IPS-18c (cell line): Measurements from ENCODE around the gene C16orf74.

ENCODE experiments used
- H3K4me3 ChIP-seq: 2 replicates; pipeline ENCODE4 v1.7.0; 2013; ENCODE audit warnings: low read depth, mild to moderate bottlenecking, low read length, moderate library complexity; ENCODE audit not compliant: insufficient read depth
- H3K9me3 ChIP-seq: one replicate; pipeline ENCODE4 v1.6.1; 2013; ENCODE audit warnings: mild to moderate bottlenecking, low read length, moderate library complexity; ENCODE audit not compliant: control insufficient read depth, insufficient read depth

Gene C16orf74

DNA sequence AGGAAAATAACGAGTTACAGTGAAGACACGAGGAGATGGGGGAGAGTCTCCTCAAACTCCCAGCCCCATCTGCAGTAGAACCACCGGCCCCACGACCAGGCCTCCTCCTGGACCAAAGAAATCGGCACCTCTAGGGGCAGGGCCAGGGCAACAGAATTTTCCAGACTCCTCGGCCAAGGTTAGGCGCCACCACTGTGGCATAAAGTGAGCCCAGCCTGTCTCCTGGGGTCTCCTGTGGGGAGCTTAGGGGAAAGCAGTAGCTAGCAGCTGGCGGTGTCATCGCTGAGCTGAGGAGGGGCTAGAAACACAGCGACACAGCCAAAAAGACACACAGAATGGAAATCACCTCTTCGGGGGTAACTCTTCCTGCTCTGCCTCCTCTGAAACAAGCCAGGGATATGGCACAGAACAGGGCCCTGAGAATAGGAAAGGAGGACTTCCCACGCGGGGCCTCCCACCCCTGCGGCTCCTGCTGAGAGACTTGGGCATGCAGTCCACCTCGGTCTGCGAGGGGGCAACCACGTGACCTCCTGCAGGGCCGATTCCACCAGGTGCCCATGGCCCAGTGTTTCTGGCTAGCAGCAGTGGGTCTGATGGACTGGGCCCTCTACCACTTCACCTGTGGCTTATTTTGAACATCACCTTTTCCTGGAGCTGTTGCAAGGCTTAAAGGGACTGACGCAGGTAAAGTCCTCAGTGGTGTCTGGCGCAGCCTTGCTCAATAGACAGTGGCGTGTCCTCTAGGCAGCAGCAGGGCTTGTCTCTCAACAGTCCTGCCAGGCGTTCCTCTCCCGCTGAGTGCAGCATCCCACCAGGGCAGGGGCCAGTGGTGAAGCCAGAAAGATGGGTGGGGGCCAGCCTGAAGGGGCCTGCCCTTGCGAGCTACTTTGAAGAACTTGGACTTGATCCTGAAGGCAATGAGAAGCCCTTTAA is 55.4 kb downstream of the C16orf74 start:
- peaks cover 3% of the 10 kb centered on the region for H3K9me3 ChIP-seq
- H3K4me3 ChIP-seq, result no peak overlapping the region

DNA sequence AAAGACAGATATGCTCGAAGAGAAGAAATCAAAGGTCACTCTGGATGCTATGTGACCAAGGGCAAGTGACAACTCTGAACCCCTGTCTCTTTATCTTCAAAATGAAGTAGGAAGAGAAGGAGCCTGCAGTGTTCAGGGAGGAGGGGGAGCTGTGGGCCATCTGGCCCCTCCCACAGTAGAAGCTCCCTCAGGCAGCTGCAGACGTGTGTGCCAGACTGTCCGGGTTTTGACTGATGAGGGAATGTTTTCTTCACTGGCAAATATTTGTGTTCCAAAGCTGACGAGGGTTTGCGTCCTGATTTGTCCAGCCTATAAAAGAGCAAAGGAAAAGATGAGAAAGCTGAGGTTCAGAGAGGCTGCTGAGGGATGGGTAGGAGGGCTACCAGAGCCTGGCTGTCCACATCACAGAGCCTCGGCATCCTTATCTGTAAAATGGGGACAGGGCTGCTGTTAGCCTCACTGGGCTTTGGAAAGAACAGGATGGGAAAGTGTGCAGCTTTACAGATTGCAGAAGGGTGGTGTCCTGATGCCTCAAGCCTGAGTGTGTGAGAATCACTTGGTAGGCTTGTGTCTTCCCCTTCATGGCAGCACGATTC is 60.3 kb downstream of the C16orf74 start:
- Histone ChIP-seq H3K4me3 (no peak overlapping the region), H3K9me3 (peaks cover 3% of the 10 kb centered on the region)

DNA sequence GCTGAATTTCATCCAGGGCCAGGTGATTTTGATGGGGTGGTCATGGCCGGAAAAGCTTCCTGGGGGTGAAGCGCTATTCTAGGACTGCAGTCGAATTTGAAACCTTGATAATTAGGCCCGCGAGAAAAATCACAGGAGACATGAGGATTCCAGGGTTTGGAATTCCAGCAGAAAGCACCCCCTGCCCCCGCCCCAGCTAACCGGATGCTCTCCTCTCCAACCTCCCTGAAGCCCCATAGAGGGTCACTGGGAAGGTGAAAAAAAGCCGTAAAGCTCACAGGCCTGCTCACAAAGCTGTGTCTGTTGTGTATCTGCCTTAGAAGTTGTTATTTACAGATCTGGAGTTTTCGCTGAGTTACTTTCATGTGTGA is 61.0 kb downstream of the C16orf74 start:
- H3K9me3 ChIP-seq, result peaks cover 3% of the 10 kb centered on the region
- no peak overlapping the region for H3K4me3 ChIP-seq

DNA sequence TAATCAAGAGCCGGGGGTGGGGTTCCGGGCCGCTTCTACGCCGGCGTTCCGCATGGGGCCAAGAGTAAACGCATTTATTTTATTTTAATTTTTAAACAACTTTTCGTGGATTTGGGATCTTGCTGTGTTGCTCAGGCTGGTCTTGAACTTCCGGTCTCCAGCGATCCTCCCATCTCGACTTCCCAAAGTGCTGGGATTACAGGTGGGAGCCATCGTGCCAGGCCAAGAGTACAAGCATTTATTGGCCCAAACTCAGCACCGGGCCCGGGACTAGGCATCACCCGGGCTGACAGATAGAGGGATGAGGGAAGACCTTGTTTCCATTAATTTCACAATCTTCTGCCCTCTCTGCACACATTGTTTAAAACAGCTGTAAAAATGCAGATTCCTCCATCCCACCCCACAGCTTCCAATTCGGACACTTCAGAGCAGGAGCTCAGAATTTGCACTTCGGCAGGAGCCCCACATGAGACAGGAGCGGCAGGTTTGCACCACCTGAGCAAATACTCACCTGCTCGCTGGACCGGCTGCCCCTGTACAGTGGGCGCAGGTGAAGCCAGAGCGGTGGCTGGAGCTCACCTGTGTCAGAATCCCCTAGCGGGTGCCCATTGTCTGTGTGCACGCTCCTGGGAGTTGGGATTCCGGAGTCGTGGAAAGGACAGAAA is 61.5 kb downstream of the C16orf74 start:
- peak overlapping the region; percentile 21; the same call in 1 of the 2 replicates for H3K4me3 ChIP-seq

DNA sequence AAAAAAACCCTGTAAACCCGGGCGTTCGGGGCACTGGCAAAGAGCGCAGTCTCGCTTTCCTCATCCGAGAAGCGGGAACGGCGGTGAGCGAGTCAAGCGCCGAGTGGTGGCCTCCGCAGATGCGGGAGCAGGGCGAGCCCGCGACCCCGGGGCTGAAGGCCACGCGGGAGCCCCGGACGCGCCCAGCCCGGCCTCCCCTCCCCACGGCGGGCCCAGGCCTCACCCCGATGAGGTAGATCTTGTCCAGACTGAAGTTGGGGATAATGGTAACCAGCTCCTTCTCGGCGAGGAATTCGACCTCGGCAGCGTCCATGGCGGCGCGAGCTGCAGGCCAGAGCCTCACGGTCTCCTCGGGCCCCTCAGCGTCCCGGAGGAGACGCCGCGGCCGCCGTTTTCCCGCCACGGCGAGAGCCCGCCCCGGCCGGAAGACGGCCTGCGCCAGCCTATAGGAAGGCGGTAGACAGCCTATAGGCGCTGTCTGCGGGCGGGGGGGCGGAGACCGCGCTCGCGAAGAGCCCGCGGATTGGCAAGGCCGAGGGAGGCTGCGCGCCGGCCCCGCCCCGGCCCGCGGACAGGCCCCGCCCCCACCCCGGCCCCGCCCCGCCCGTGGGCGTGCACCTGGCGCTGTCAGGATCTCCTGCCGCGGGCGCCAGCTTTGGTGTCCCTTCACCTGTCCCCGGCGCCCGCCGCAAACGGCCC is 62.2 kb downstream of the C16orf74 start, which contains the start of gene GINS2:
TSS of gene GINS2 (minus strand) at position 369 of the 699 bp plus-strand sequence. CDS start at position 313, 56 bp downstream.
- Histone ChIP-seq H3K9me3 (no peaks in the 10 kb centered on the region), H3K4me3 (peak within 1 kb of the TSS; percentile 83)

More for the DNA sequence above, 61.5 kb downstream of the C16orf74 start:
- no peaks in the 10 kb centered on the region for H3K9me3 ChIP-seq

DNA sequence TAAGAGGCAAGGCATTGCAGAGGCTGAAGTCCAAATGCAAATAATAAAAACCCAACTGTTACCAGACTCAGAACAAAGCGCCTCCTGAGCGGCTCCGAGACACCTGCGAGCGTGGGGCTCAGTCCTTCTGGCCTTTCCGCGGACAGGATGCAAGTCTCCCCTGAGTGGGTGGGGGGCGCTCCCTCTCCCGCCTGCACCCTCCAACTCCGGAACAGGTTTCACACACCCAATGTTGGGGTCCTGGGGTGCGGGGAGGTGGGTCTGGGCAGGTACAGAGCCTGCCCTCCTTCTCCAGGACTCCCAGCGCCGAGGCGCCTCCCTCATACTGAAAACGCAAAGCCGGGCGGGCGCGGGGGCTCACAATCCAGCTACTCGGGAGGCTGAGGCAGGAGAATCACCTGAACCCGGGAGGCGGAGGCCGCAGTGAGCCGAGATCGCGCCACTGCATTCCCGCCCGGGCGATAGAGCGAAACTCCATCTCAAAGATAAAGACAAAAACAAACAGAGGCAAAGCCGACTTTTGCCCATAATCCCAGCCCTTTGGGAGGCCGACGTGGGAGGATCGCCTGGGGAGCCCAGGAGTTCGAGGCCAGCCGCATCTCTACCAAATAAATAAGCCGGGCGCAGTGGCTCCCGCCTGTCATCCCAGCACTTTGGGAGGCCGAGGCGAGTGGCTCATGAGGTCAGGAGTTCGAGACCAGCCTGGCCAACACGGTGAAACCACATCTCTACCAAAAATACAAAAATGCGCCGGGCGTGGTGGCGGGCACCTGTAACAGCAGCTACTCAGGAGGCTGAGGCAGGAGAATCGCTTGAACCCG is 63.0 kb downstream of the C16orf74 start:
- Histone ChIP-seq H3K4me3 (peak overlapping the region; percentile 83), H3K9me3 (no peaks in the 10 kb centered on the region)

DNA sequence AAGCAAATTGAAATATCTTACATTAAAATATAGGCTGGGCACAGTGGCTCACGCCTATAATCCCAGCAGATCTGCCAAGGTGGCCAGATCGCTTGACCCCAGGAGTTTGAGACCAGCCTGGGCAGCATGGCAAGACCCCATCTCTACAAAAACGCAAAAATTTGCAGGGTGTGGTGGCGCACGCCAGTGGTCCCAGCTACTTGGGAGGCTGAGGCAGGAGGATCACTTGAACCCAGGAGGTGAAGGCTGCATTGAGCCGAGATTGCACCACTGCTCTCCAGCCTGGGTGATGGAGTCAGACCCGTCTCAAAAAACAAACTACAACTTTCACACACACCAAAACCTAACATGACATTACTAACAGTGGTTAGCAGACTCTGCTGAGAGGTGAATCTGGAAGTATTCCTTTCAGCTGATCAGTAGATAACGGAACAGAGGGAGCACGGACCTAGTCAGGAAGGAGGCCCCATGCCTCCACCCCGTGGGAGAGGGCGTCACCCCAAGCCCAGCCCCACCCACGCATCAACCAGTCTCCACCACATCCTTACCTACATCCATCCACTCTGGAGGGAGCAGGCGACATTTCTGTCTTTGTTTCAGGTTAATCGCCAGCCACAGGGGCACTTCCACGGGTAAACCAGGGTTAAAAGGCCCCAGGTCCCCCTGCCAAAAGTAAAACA is 63.8 kb downstream of the C16orf74 start:
- Histone ChIP-seq H3K9me3 (no peaks in the 10 kb centered on the region), H3K4me3 (no peak overlapping the region)

DNA sequence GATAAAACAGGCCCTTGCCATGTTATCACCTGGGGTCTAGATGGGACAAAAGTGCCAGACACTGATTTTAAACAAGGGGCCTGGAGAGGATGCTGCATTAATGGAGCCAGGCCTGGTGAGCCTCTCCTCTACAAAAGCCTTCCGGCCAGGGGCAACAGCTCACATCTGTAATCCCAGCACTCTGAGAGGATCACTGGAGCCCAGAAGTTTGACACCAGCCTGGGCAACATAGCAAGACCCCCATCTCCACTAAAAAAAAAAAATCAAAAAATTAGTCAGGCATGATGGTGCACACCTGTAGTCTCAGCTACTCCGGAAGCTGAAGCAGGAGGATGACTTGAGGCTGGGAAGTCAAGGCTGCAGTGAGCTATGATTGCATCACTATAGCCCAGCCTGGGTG is 65.6 kb downstream of the C16orf74 start:
- H3K4me3 ChIP-seq, result no peak overlapping the region
- H3K9me3 ChIP-seq, result no peaks in the 10 kb centered on the region

DNA sequence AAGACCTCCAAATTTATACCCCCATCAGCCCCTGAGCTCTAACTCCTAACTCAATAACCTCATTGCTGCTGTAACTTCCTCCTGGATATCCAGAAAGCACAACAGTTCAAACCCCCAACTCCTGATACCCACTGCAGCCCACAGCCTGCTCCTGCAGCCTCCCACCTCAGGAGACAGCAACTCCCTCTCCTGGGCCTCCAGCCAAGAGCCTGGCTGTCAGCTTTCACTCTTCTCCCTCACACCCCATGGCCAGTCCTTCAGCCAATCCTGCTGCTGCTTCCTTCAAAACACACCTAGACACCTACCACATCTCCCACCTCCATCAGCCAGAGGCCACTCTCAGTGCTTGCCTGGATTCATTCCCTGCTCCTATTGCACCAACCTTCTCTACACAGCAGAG is 67.5 kb downstream of the C16orf74 start:
- Histone ChIP-seq H3K4me3 (no peak overlapping the region), H3K9me3 (no peaks in the 10 kb centered on the region)

DNA sequence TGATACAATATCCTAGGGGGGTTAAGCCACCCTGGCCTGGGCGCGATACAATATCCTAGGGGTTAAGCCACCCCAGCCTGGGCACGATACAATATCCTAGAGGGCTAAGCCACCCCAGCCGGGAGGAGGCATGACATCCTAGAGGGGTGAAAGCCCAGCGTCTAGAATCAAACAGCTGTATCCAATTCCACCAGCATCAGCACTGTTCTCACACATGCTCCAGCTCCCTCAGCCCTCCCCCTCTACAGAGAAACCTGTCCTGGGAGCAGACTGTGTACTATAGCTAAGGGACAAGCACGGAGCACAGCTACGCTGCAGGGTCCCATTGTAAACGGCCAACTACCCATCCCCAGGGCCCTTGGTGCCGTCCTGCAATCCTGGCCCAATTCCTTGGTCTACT is 68.4 kb downstream of the C16orf74 start:
- Histone ChIP-seq H3K9me3 (no peaks in the 10 kb centered on the region), H3K4me3 (no peak overlapping the region)

DNA sequence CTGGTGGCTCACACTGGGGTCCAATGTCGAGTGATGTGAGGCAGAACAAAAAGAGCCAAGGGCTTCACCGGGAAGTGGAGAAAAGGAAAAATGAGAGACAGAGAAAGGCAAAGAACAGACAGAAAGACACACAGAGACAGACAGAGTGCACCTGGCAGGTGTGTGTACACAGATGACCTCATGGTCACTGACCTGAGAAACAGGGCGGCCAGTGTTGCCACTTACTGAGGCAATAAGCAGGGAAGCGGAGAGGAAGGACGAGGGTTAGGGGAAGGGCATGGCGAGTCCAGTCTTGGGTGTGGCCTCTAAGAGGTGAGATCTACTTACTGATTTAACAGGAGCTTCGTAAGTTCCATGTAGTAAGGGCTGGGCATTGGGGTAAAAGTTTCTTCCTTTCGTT is 69.6 kb downstream of the C16orf74 start:
- no peak overlapping the region for H3K4me3 ChIP-seq
- no peaks in the 10 kb centered on the region for H3K9me3 ChIP-seq

DNA sequence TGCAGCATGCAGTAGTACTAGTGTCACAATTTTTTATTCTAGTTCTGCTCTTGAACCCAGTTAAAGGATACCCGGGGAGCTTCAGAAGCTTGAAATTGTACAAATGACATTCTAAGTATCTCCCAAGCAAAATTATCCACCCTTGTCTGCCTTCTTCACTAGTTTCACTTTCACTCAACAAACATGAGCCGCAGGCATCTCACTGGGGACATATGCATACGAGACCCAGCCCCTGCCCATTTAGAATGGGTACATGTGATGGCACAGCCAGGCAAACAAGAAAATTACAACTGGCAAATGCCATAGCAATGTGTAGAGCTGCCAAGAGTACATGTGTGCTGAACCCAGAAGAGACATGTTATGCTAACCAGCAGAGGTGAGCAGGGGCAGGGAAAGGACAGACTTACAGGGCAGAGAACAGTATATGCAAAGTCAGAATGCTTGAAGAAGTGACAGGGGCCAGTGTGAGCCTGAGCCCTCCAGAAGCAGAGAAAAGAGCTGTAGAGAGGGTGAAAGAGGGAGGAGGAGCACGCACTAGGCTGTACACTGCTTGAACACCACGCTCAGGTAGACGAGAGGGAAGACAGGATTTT is 70.4 kb downstream of the C16orf74 start:
- Histone ChIP-seq H3K9me3 (no peaks in the 10 kb centered on the region), H3K4me3 (no peak overlapping the region)

DNA sequence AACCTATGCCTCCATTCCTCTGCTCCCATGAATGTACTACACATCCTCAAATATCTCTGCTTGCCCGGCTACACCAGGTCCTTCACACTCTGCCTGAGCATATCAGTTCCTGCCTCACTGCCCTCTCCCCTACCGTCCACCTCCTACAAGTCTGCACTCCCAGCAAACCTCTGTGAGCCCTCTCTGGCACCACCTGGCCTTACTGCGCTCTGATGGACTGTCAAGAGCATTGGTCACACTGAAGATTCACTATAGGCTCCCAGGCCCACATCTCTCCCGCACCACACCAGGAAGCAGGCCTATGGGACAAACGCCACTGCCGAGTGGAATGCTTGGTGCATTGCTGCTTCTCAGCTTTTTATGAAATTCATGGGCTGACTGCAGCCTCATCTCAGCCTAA is 71.0 kb downstream of the C16orf74 start:
- Histone ChIP-seq H3K4me3 (no peak overlapping the region), H3K9me3 (no peaks in the 10 kb centered on the region)

DNA sequence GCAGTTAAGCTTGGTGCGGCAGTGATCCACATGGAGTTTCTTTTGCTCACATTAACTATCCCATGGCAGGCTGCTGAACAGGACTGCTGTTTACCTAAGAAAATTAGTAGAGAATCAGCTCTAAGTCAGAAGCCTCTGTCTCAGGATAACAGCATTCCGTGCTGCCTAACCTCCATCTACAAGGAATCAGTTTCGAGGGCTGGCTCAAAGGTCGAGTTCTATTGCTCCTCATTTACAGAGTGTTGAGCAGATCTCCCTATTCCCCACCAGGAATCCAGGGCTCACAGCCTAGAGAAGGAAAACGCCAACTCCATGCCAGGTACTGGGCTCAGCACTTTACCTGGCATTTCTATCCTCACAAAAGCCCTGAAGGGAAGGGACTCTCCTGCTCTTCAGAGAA is 72.1 kb downstream of the C16orf74 start:
- Histone ChIP-seq H3K4me3 (no peak overlapping the region), H3K9me3 (no peaks in the 10 kb centered on the region)

DNA sequence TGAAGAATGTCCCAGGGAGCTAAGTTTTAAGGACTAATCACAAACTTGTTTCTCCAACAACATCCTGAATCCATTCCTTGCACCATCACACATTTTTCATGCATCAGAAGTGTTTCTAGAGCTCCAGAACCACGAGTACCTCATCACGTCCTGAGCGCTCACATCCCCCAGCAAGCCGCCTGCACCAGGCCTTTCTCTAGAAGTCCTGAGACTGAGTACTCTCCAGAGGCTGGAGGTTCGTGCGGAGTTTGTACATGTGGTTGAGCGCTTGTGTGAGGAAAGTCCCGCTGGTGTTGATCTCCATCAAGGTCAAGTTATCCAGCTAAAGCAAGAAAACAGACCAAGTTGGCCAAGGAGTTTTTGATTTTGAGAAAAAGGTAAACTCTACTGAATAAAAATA is 72.9 kb downstream of the C16orf74 start:
- H3K9me3 ChIP-seq, result no peaks in the 10 kb centered on the region

More for the DNA sequence above, 72.9 kb downstream of the C16orf74 start:
- no peak overlapping the region for H3K4me3 ChIP-seq
